Esophagus (tissue), 2 donors: ENCODE results near the gene ANKRD44. TPM values are rescaled to one million over a fixed set of nuclear protein-coding genes. Genes with fewer than 3 reads are reported as not detected.

Experiments
- H3K27ac ChIP-seq, 2 donors: one replicate each; pipeline ENCODE4 v1.5.1; 2013; ENCODE audit warnings: low read depth in 2 of 2, mild to moderate bottlenecking in 2 of 2, inconsistent platforms in 1 of 2, low read length in 1 of 2, moderate library complexity in 1 of 2
- H3K27me3 ChIP-seq, 2 donors: one replicate each; pipeline ENCODE4 v1.6.1; 2013; ENCODE audit warnings: low read length in 2 of 2, control low read depth in 1 of 2, mild to moderate bottlenecking in 1 of 2; ENCODE audit not compliant: insufficient read depth in 2 of 2, control insufficient read depth in 1 of 2
- H3K36me3 ChIP-seq, 2 donors: one replicate each; pipeline ENCODE4 v1.6.1; 2013; ENCODE audit warnings: low read length in 1 of 2; ENCODE audit not compliant: control insufficient read depth in 2 of 2, insufficient read depth in 2 of 2
- H3K4me1 ChIP-seq, 2 donors: one replicate each; pipeline ENCODE4 v1.6.1; 2013; ENCODE audit warnings: low read length in 1 of 2; ENCODE audit not compliant: control insufficient read depth in 2 of 2, insufficient read depth in 2 of 2
- H3K4me3 ChIP-seq, 2 donors: one replicate each; pipeline ENCODE4 v1.5.1; 2013; ENCODE audit warnings: low read length in 2 of 2, mild to moderate bottlenecking in 2 of 2, low read depth in 1 of 2, moderate library complexity in 1 of 2
- H3K9me3 ChIP-seq, 2 donors: one replicate each; pipeline ENCODE4 v1.6.1; 2013; ENCODE audit warnings: mild to moderate bottlenecking in 2 of 2, low read depth in 1 of 2, low read length in 1 of 2, moderate library complexity in 1 of 2; ENCODE audit not compliant: control insufficient read depth in 2 of 2, insufficient read depth in 1 of 2
- WGBS, 2 donors: extraction: QIAGEN DNeasy Blood & Tissue Kit; methylation state at CpG; one replicate each; pipeline ENCODE4 v1.1.7; 2013; 5-methylcytosine and 5-hydroxymethylcytosine counted together
- polyA plus RNA-seq, 2 donors: library from polyadenylated mRNA; stranded (reverse); fragments of 200-250 nt; gene quantifications; one replicate each; pipeline ENCODE4 v1.2.3, GENCODE V29; 2013
- donor health status: healthy with polysubstance abuse.
- donor health status: Bipolar disorder and iron deficiency.

The ANKRD44 gene
- polyA plus RNA-seq, 2 donors: 1.1 to 1.5 TPM

DNA sequence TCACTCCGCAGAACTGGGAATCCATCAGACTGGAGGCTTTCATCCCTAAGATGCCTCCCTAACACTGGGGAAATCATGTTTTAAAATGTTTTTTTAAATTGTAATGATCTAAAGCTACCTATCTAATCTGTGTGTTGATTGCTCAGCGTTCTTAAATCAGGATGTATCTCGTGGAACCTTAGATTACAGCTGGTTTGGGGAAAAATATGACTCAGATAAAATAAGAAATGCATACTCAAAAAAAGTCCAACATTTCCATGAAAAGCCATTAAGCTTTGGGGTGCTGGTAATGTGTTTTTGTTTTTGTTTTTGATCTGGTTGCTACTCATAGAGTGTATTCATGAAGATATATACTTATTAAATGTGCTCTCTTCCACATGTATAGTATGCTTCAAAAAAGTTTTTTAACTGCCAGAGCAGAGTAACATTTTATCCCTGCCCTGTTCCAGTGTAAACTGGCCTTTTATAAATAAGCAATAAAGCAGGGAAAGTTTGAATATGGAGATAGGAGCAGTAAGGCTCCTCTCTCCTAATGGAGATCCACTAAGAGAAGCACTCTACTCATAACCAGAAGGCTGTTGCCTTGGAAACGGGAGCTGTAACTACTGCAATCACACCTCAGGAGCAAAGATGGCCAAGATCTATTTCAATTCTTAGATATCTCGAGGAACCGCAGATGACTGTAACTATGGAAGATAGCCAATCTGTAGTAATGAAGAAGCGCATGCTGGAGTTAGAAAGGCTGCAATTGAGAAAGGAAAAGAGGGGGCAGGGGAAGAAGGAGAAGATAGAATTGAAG lies 41.6 kb downstream of the ANKRD44 start:
- no peaks in the 10 kb centered on the region for H3K27me3 ChIP-seq
- H3K4me1 ChIP-seq: peaks cover 0 to 9% of the 10 kb centered on the region in 2 donors
- H3K9me3 ChIP-seq: no peaks in the 10 kb centered on the region
- H3K36me3 ChIP-seq: no peaks in the 10 kb centered on the region
- no peak overlapping the region for H3K4me3 ChIP-seq
- no peak overlapping the region for H3K27ac ChIP-seq
- WGBS, 2 donors: 62 to 70% methylated on average over 7 of the region's 7 CpGs

DNA sequence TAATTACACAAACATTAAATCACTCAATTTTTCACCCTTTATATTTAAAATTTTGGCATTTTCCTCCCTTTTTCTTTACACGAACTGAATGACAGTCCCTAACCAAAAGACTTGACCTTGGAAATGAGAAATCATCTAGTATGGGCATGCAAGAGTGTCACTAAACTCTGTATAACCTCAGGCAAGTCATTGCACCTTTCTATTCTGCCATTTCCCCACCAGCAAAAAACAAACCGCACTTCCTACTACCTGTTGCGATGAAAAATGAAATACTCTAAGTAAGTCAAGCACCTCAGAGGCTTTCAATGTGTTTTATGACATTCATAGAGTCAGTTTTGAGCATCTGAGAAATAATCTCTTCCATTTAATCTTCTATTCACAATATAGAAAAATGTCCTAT lies 44.1 kb downstream of the ANKRD44 start:
- Histone ChIP-seq H3K36me3 (no peaks in the 10 kb centered on the region), H3K27ac (no peak overlapping the region), H3K9me3 (no peaks in the 10 kb centered on the region), H3K4me1 (peaks cover 0 to 9% of the 10 kb centered on the region in 2 donors), H3K4me3 (no peak overlapping the region), H3K27me3 (no peaks in the 10 kb centered on the region)
- 32 to 52% methylated on average over 3 of the region's 3 CpGs for WGBS, 2 donors

DNA sequence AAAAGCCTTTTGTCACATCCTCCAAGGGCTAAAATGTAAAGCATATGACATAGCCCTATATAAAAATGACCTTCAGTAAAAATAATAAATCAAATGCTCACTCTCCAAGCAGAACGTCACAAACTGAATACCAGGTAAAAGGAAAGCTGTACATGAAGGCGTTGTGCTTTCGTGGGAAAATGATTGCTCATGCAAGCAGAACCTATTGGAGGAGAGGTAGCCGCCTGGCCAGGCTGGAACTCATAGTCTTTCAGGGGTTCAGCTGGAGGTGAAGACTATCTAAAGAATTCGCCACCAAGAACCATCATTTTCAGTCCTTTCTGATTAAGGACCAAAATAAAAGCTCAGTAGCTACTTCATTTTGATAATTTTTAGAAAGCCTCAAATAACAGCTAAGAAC lies 44.7 kb downstream of the ANKRD44 start:
- Histone ChIP-seq H3K4me1 (peaks cover 0 to 9% of the 10 kb centered on the region in 2 donors), H3K27ac (no peak overlapping the region)

DNA sequence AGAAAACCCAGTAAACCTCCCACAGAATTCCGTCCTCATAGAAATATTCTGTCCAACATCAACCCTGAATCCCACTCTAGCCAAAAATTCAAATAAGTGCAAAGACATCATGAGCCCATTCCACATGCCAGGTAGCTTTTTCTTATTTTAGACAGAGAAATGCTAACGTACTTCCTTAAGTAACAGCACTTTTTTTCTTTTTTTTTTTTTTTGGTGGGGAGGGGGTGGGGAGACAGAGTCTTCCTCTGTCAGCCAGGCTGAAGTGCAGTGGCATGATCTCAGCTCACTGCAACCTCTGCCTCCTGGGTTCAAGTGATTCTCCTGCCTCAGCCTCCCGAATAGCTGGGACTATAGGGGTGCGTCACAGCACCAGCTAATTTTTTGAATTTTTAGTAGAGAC lies 45.5 kb downstream of the ANKRD44 start:
- H3K27me3 ChIP-seq: no peaks in the 10 kb centered on the region
- H3K4me1 ChIP-seq: peaks cover 0 to 6% of the 10 kb centered on the region in 2 donors
- H3K36me3 ChIP-seq: no peaks in the 10 kb centered on the region
- 91 to 92% methylated on average over 4 of the region's 4 CpGs for WGBS, 2 donors
- no peaks in the 10 kb centered on the region for H3K9me3 ChIP-seq
- H3K4me3 ChIP-seq: no peak overlapping the region
- H3K27ac ChIP-seq: no peak overlapping the region

More for the DNA sequence above, 44.7 kb downstream of the ANKRD44 start:
- Histone ChIP-seq H3K36me3 (no peaks in the 10 kb centered on the region), H3K4me3 (no peak overlapping the region), H3K27me3 (no peaks in the 10 kb centered on the region), H3K9me3 (no peaks in the 10 kb centered on the region)
- 85 to 86% methylated on average over 5 of the region's 5 CpGs for WGBS, 2 donors

DNA sequence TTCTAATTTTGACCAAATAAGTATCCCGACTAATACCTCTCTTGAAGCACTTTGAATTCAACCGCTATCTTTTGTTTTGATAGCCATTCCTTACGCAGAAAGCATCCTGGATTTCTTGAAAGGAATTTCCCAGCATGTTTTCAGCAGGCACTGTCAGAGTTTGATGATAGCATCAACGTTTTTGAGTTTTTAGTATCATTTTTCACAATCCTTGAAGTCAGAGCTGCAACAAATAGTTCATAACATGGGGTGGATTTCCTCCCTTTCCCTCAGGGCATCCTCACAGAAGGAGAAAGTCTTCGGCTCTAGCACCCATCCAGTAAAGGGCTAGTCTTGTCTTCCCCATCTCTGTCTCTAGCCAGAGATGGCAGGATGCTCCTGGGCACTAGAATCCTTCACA lies 46.2 kb downstream of the ANKRD44 start:
- no peak overlapping the region for H3K4me3 ChIP-seq
- H3K9me3 ChIP-seq: no peaks in the 10 kb centered on the region
- WGBS, 2 donors: 73 to 76% methylated on average over 5 of the region's 5 CpGs
- no peaks in the 10 kb centered on the region for H3K36me3 ChIP-seq
- H3K27me3 ChIP-seq: no peaks in the 10 kb centered on the region
- no peak overlapping the region for H3K27ac ChIP-seq
- H3K4me1 ChIP-seq: no peaks in the 10 kb centered on the region

DNA sequence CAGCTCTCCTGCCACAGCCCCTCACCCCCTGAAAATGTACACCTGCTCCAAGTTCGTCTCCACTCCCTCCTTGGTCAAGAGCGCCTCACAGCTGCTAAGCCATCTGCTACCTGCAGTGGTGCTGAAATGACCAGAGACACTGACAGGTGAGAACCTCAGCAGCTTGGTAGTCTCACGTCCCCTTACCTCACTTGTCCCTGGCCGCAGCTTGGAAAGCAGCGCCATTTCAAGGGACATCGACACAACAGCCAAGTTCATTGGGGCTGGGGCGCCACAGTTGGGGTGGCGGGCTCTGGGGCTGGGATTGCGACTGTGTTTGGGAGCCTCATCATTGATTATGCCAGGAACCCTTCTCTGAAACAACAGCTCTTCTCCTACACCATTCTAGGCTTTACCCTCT lies 47.5 kb downstream of the ANKRD44 start:
- no peaks in the 10 kb centered on the region for H3K9me3 ChIP-seq
- H3K27ac ChIP-seq: no peak overlapping the region
- no peaks in the 10 kb centered on the region for H3K36me3 ChIP-seq
- WGBS, 2 donors: 91 to 96% methylated on average over 9 of the region's 9 CpGs
- H3K4me1 ChIP-seq: no peaks in the 10 kb centered on the region
- H3K4me3 ChIP-seq: no peak overlapping the region
- H3K27me3 ChIP-seq: no peaks in the 10 kb centered on the region

DNA sequence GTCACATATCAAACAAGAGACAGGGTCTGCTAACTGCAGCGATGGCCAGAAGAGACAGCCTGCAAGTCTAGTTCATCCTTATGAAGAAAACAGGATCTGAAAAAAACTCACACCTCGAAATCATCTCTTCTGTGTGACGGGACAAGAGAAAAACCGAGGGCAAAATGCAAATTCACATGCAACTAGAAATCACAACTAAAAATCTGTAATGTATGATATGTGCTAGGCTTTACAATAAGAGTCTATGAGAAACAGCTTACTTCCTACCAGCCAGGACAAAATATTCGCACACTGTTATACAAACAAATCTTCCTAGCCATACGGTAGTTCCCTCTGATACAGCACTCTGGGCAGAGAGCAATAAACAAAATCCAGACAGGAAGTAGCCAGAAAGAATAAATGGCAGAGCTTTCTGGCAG lies 48.8 kb downstream of the ANKRD44 start:
- Histone ChIP-seq H3K9me3 (no peaks in the 10 kb centered on the region), H3K4me1 (no peaks in the 10 kb centered on the region), H3K27me3 (no peaks in the 10 kb centered on the region), H3K36me3 (no peaks in the 10 kb centered on the region), H3K27ac (no peak overlapping the region), H3K4me3 (no peak overlapping the region)
- 51 to 52% methylated on average over 6 of the region's 6 CpGs for WGBS, 2 donors

DNA sequence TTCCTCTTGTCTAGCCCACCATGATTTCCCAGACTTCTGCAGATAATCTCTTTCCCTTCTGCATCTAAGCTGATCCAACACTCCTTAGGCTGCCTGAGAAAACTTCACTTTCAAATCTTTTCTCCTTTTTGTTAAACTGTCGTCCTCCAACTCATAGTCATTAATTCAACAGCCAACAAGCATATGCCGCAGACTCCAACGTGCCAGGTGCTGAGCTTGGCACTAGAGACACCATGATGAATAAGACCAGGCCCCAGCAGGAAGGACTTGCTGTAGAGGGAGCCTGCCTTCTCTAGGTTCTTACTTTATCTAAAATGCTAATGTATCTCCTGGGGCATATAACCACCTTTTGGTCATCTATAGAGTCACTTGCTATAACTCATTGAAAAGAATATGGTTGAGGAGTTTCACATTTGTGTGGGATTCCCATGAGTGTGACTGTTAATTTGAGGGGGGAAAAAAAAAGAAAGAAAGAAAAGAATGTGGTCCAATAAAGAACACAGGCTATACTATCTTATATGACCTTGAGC lies 51.0 kb downstream of the ANKRD44 start:
- Histone ChIP-seq H3K27ac (no peak overlapping the region), H3K9me3 (no peaks in the 10 kb centered on the region), H3K36me3 (no peaks in the 10 kb centered on the region), H3K27me3 (no peaks in the 10 kb centered on the region), H3K4me3 (no peak overlapping the region), H3K4me1 (no peaks in the 10 kb centered on the region)
- 87% methylated on average over 3 of the region's 3 CpGs for WGBS, 2 donors

DNA sequence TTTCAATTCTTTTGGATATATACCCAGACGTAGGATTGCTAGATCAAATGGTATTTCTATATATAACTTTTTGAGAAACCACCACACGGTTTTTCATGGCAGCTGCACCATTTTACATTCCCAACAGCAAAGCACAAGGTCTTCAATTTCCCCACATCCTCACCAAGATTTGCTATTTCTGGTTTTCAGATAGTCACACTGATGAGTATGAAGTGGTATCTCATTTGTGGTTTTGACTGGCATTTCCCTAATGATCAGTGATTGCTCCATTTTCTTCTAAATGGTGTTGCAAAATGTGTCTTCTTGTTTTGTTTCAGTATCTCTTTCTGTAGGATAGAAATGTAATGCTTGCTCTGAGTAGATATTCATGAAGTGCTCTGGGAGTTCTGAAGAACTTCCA lies 52.0 kb downstream of the ANKRD44 start:
- 77 to 82% methylated on average over 2 of the region's 2 CpGs for WGBS, 2 donors
- Histone ChIP-seq H3K4me3 (no peak overlapping the region), H3K27ac (no peak overlapping the region), H3K36me3 (no peaks in the 10 kb centered on the region), H3K9me3 (no peaks in the 10 kb centered on the region), H3K27me3 (no peaks in the 10 kb centered on the region), H3K4me1 (no peaks in the 10 kb centered on the region)
